ENCODE results near the gene PLXNB3. TPM values are rescaled to one million over a fixed set of nuclear protein-coding genes. Genes with fewer than 3 reads are reported as not detected.

PLXNB3 gene
- total RNA-seq, 1 experiment from 2014 or later = 14.3 TPM

- H3K27me3 ChIP-seq (ENCODE audit: control insufficient read depth, insufficient read depth, low read length) = no peaks in the 10 kb centered on the region
- H3K4me1 ChIP-seq (ENCODE audit: control insufficient read depth, insufficient read depth, low read length) = no peaks in the 10 kb centered on the region
- in situ Hi-C loops (cut with HindIII; ENCODE audit: low pct_unique_long_range_greater_than_20kb, low sequenced_read_pairs) = no loop called here
- no peak for ATAC-seq
- intact Hi-C loops (cut with micrococcal nuclease; ENCODE audit: unreplicated experiment) = loop anchor here (10.0 kb wide), 1 partner anchor 78 kb away; the partner anchor contains the start of gene L1CAM
- H3K27ac ChIP-seq (ENCODE audit: low read length) = no peak overlapping the region
- H3K36me3 ChIP-seq (ENCODE audit: control insufficient read depth, insufficient read depth, low read length) = no peaks in the 10 kb centered on the region
- no TSS peak for BruUV-seq (replicated peaks)
- H3K4me3 ChIP-seq (ENCODE audit: low read depth in 2 of 2, low read length in 2 of 2) = no peak overlapping the region
- TF ChIP-seq SIN3A (IDR thresholded peaks at IDR 0.05; ENCODE audit: borderline replicate concordance, insufficient read depth, low read depth, low read length) (no peak), CTCF (IDR thresholded peaks at IDR 0.05) (no peak), TCF7L2 (IDR thresholded peaks at IDR 0.05; ENCODE audit: low read depth, low read length) (no peak), REST (IDR thresholded peaks at IDR 0.05; ENCODE audit: insufficient read depth in 1 of 2, low read depth in 2 of 2, low read length in 1 of 2) (no peak), POLR2AphosphoS5 (IDR thresholded peaks at IDR 0.05; ENCODE audit: low read depth, low read length) (no peak)
- no peaks in the 10 kb centered on the region for H3K9me3 ChIP-seq (ENCODE audit: control insufficient read depth, insufficient read depth, low read depth, low read length)
- ChIA-PET POLR2A (no interaction called here), CTCF (no interaction called here)
- no peak for DNase-seq (ENCODE audit: low read depth, low spot score)
These were observed 43.0 kb downstream of the PLXNB3 start for GRCh38 chrX:153806999-153807575.

- intact Hi-C loops (cut with micrococcal nuclease; ENCODE audit: unreplicated experiment) = loop anchor here (10.0 kb wide), 1 partner anchor 77 kb away; the partner anchor contains the start of gene L1CAM
- ChIA-PET POLR2A (no interaction called here), CTCF (no interaction called here)
- in situ Hi-C loops (cut with HindIII; ENCODE audit: low pct_unique_long_range_greater_than_20kb, low sequenced_read_pairs) = no loop called here
- no peak overlapping the region for H3K4me3 ChIP-seq (ENCODE audit: low read depth in 2 of 2, low read length in 2 of 2)
- H3K4me1 ChIP-seq (ENCODE audit: control insufficient read depth, insufficient read depth, low read length) = no peaks in the 10 kb centered on the region
- no peak for TF ChIP-seq CTCF (IDR thresholded peaks at IDR 0.05)
- TF ChIP-seq POLR2AphosphoS5 (IDR thresholded peaks at IDR 0.05; ENCODE audit: low read depth, low read length) = no peak
- TF ChIP-seq SIN3A (IDR thresholded peaks at IDR 0.05; ENCODE audit: borderline replicate concordance, insufficient read depth, low read depth, low read length) = no peak
- TF ChIP-seq REST (IDR thresholded peaks at IDR 0.05; ENCODE audit: insufficient read depth in 1 of 2, low read depth in 2 of 2, low read length in 1 of 2) = no peak
- no peak for TF ChIP-seq TCF7L2 (IDR thresholded peaks at IDR 0.05; ENCODE audit: low read depth, low read length)
- ATAC-seq (no peak), DNase-seq (ENCODE audit: low read depth, low spot score) (no peak)
- no peaks in the 10 kb centered on the region for H3K9me3 ChIP-seq (ENCODE audit: control insufficient read depth, insufficient read depth, low read depth, low read length)
- no peaks in the 10 kb centered on the region for H3K36me3 ChIP-seq (ENCODE audit: control insufficient read depth, insufficient read depth, low read length)
- BruUV-seq (replicated peaks) = no TSS peak
- H3K27me3 ChIP-seq (ENCODE audit: control insufficient read depth, insufficient read depth, low read length) = no peaks in the 10 kb centered on the region
- no peak overlapping the region for H3K27ac ChIP-seq (ENCODE audit: low read length)
These were observed 43.9 kb downstream of the PLXNB3 start for GRCh38 chrX:153807976-153808375.
